Right lobe of liver (tissue), 6 donors: Measurements from ENCODE around the gene CERK. TPM values are rescaled to one million over a fixed set of nuclear protein-coding genes. Genes with fewer than 3 reads are reported as not detected.

Source experiments
- ATAC-seq, 4 donors: fragments of 200-7000 bp; cut with Tn5 transposase; one replicate each; pipeline ENCODE4 v1.9.1; 2020; ENCODE audit warnings: mild to moderate bottlenecking in 4 of 4, moderate library complexity in 4 of 4
- DNase-seq, 3 donors: peaks; one replicate each; pipeline ENCODE4 v3.0.0-alpha.2; 2020
- H3K27ac ChIP-seq, 3 donors: fragments of 200-600 bp; one replicate each; pipeline ENCODE4 v1.8.0; 2022
- H3K27me3 ChIP-seq, 2 donors: fragments of 200-600 bp; one replicate each; pipeline ENCODE4 v1.8.0; 2022
- H3K36me3 ChIP-seq, 4 donors: fragments of 200-600 bp; sonication (generic) in 1 of 4; one replicate each; pipeline versions ENCODE4 v1.5.1 to v1.8.0; 2017 to 2022; ENCODE audit warnings: control low read depth in 1 of 4
- H3K4me1 ChIP-seq, 4 donors: fragments of 200-600 bp; sonication (generic) in 1 of 4; one replicate each; pipeline versions ENCODE4 v1.5.1 to v1.8.0; 2017 to 2022; ENCODE audit warnings: control low read depth in 1 of 4
- H3K4me3 ChIP-seq, 3 donors: fragments of 200-600 bp; one replicate each; pipeline ENCODE4 v1.8.0; 2022
- H3K9me3 ChIP-seq, 4 donors: fragments of 200-600 bp; sonication (generic) in 1 of 4; one replicate each; pipeline versions ENCODE4 v1.5.1 to v1.8.0; 2017 to 2022; ENCODE audit warnings: control low read depth in 1 of 4
- POLR2A ChIP-seq: fragments of 450-650 bp; IDR thresholded peaks from one replicate; pipeline ENCODE4 v1.6.1; 2017; ENCODE audit warnings: antibody characterized with exemption, mild to moderate bottlenecking
- WGBS: methylation state at CpG from one replicate; pipeline ENCODE4 v1.1.6; 2018; ENCODE audit warnings: low coverage, low lambda C conversion rate; ENCODE audit not compliant: insufficient coverage; ENCODE audit errors: missing lambda C conversion rate; 5-methylcytosine and 5-hydroxymethylcytosine counted together
- intact Hi-C, 2 donors: fragments of 100-400 bp; cut with DNase I; formaldehyde crosslinking; loops; one replicate each; pipeline versions ENCODE4 v1.11.2 to v1.14.1; 2022
- total RNA-seq, 6 experiments: library from RNA; depleted of rRNA in 2 of 6; stranded (reverse); fragments of >200 nt in 2 of 6; fragmentation: NEBNext Ultra II Directional in 3 of 6; extraction: Animal tissue kit (Norgen Biotek cat#: 25700) in 3 of 6; gene quantifications; one replicate each; pipeline versions ENCODE4 v1.1.0 to v1.2.4, GENCODE V29; 2016 to 2023
- TF ChIP-seq, protein P1 (sequence below), 4 donors: fragments of 200-600 bp in 3 of 4; fragments of 450-650 bp in 1 of 4; IDR thresholded peaks; one replicate each; pipeline versions ENCODE4 v1.5.1 to v1.8.0; 2016 to 2022; ENCODE audit warnings: antibody characterized with exemption in 4 of 4, mild to moderate bottlenecking in 2 of 4
- donor health status: DM: no; HTN: yes; CAD: no.
- donor health status: DM: no; HTN: no; CAD: no.
- donor health status: DM: no; HTN: no; CAD: no.
- donor health status: DM: no; HTN: yes; CAD: no.
- donor health status: DM: no; HTN: yes; CAD: no.

Gene CERK
- total RNA-seq, 6 experiments from 2014 or later = 9.6 to 27.5 (median 18.5) TPM

- no peaks in the 10 kb centered on the region for H3K9me3 ChIP-seq
- ATAC-seq (no peak), DNase-seq (peak in 1 of 3 donors; percentile 22)
- H3K27me3 ChIP-seq = no peaks in the 10 kb centered on the region
- no peak for TF ChIP-seq POLR2A
- TF ChIP-seq, protein P1, sequence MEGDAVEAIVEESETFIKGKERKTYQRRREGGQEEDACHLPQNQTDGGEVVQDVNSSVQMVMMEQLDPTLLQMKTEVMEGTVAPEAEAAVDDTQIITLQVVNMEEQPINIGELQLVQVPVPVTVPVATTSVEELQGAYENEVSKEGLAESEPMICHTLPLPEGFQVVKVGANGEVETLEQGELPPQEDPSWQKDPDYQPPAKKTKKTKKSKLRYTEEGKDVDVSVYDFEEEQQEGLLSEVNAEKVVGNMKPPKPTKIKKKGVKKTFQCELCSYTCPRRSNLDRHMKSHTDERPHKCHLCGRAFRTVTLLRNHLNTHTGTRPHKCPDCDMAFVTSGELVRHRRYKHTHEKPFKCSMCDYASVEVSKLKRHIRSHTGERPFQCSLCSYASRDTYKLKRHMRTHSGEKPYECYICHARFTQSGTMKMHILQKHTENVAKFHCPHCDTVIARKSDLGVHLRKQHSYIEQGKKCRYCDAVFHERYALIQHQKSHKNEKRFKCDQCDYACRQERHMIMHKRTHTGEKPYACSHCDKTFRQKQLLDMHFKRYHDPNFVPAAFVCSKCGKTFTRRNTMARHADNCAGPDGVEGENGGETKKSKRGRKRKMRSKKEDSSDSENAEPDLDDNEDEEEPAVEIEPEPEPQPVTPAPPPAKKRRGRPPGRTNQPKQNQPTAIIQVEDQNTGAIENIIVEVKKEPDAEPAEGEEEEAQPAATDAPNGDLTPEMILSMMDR (IDR thresholded peaks at IDR 0.05) = no peak
- peak overlapping the region in 2 of 3 donors; percentile 36 to 49 for H3K27ac ChIP-seq
- 60% methylated on average over 1 of the region's 20 CpGs for WGBS
- H3K4me3 ChIP-seq = no peak overlapping the region
- intact Hi-C loops = no loop called here
- H3K4me1 ChIP-seq = peaks cover 0 to 53% (median 25%) of the 10 kb centered on the region in 4 donors
- no peaks in the 10 kb centered on the region for H3K36me3 ChIP-seq
Measured at GRCh38 chr22:46748206-46748907, 10.3 kb upstream of the CERK start.

- Histone ChIP-seq H3K9me3 (no peaks in the 10 kb centered on the region), H3K4me3 (no peak overlapping the region), H3K27ac (no peak overlapping the region), H3K36me3 (no peaks in the 10 kb centered on the region), H3K27me3 (no peaks in the 10 kb centered on the region), H3K4me1 (peaks cover 0 to 46% (median 22%) of the 10 kb centered on the region in 4 donors)
- peak in 1 of 3 donors; percentile 21 for DNase-seq
- ATAC-seq = no peak
- intact Hi-C loops = no loop called here
- 100% methylated on average over 1 of the region's 8 CpGs for WGBS
- TF ChIP-seq, protein P1 (IDR thresholded peaks at IDR 0.05) = no peak
- TF ChIP-seq POLR2A = no peak
Measured at GRCh38 chr22:46747646-46748045, 9.6 kb upstream of the CERK start.

DNA sequence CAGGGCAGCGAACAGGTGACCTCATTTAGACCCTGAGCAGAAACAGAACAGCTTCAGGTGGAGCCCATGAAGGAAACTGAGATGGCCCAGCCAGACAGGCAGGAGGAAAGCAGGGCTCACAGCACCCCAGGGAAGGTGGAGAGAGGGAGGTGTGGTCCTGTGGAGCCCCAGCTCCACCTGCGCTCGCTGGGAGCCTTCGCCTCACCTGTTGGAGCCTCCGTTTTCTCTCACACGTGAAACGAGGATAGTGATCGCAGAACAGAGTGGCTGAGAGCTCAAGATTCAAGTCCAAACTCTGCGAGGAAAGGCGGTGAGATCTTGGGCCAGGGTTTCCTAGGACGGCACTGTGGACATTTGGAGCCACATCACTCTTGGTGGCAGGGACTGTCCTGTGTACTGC is 8.6 kb upstream of the CERK start:
- intact Hi-C loops = no loop called here
- TF ChIP-seq POLR2A = no peak
- H3K36me3 ChIP-seq = no peaks in the 10 kb centered on the region
- ATAC-seq (no peak), DNase-seq (no peak)
- H3K4me1 ChIP-seq = peaks cover 0 to 43% (median 22%) of the 10 kb centered on the region in 4 donors
- no peak overlapping the region for H3K4me3 ChIP-seq
- H3K27me3 ChIP-seq = no peaks in the 10 kb centered on the region
- 98% methylated on average over 9 of the region's 11 CpGs for WGBS
- no peaks in the 10 kb centered on the region for H3K9me3 ChIP-seq
- no peak overlapping the region for H3K27ac ChIP-seq

- TF ChIP-seq, protein P1 (IDR thresholded peaks at IDR 0.05) = no peak
- no peak for TF ChIP-seq POLR2A
- H3K27ac ChIP-seq = no peak overlapping the region
- DNase-seq = no peak
- H3K4me1 ChIP-seq = peaks cover 0 to 43% (median 20%) of the 10 kb centered on the region in 4 donors
- no peaks in the 10 kb centered on the region for H3K9me3 ChIP-seq
- H3K36me3 ChIP-seq = no peaks in the 10 kb centered on the region
- 79% methylated on average over 5 of the region's 5 CpGs for WGBS
- ATAC-seq = no peak
- no peaks in the 10 kb centered on the region for H3K27me3 ChIP-seq
- H3K4me3 ChIP-seq = no peak overlapping the region
- intact Hi-C loops = no loop called here
Measured at GRCh38 chr22:46746192-46746591, 8.1 kb upstream of the CERK start.

DNA sequence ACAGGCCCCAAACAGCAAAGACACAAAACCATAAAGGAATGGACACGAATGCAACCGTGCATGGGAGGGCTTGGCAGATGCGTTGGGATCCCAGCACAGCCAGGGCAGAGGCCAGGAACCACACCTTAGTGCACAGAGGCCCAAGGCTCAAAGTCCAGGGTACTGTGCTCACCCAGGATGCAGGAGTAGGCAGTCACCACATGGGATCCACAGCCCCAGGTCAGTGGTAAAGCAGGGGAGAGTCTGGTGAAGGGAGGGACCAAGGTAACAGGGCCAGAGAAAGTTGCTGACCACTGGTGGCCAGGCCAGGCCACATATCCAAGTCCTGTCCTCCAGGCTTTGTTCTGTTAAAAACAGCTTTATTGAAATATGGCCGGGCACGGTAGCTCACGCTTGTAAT is 6.5 kb upstream of the CERK start:
- 67% methylated on average over 5 of the region's 6 CpGs for WGBS
- Histone ChIP-seq H3K27me3 (no peaks in the 10 kb centered on the region), H3K4me1 (peaks cover 0 to 41% (median 18%) of the 10 kb centered on the region in 4 donors), H3K4me3 (no peak overlapping the region), H3K9me3 (no peaks in the 10 kb centered on the region), H3K36me3 (no peaks in the 10 kb centered on the region), H3K27ac (no peak overlapping the region)
- intact Hi-C loops = no loop called here
- peak; percentile 75 to 84 (median 80) for ATAC-seq
- DNase-seq = peak; percentile 78 to 92 (median 86)
- TF ChIP-seq, protein P1 (IDR thresholded peaks at IDR 0.05) = peak in 2 of 4 donors; percentile 12 to 21
- peak; percentile 24 for TF ChIP-seq POLR2A
